Stomach smooth muscle (tissue), 2 donors: ENCODE measurements around the gene PIGN.
"Not testable (repeated sequence)": the region's sequence is repeated elsewhere in the genome, so short reads cannot be mapped to it uniquely, and the experiment has no call there.

Experiments used
- H3K27ac ChIP-seq: one replicate; pipeline ENCODE4 v1.7.0; 2013; ENCODE audit warnings: mild to moderate bottlenecking, low read length, inconsistent platforms
- H3K27me3 ChIP-seq, 2 donors: one replicate each; pipeline ENCODE4 v1.7.0; 2013; ENCODE audit warnings: low read length in 2 of 2; ENCODE audit not compliant: insufficient read depth in 2 of 2, control insufficient read depth in 1 of 2
- H3K36me3 ChIP-seq, 2 donors: one replicate each; pipeline ENCODE4 v1.7.0; 2013; ENCODE audit warnings: low read length in 2 of 2; ENCODE audit not compliant: control insufficient read depth in 2 of 2, insufficient read depth in 2 of 2
- H3K4me1 ChIP-seq: one replicate; pipeline ENCODE4 v1.7.0; 2013; ENCODE audit warnings: low read length; ENCODE audit not compliant: control insufficient read depth, insufficient read depth
- H3K4me3 ChIP-seq, 2 donors: one replicate each; pipeline ENCODE4 v1.7.0; 2013; ENCODE audit warnings: low read length in 2 of 2
- H3K9ac ChIP-seq, 2 donors: one replicate each; pipeline ENCODE4 v1.7.0; 2013; ENCODE audit warnings: low read length in 2 of 2, mild to moderate bottlenecking in 1 of 2
- H3K9me3 ChIP-seq, 2 donors: one replicate each; pipeline ENCODE4 v1.7.0; 2013; ENCODE audit warnings: low read length in 2 of 2; ENCODE audit not compliant: control insufficient read depth in 2 of 2
- donor health status: healthy.
- donor health status: Pancreatic carcinoma.

PIGN gene

GRCh38 chr18:62034286-62034685 is 152.6 kb downstream of the PIGN start:
- H3K4me3 ChIP-seq, H3K36me3 ChIP-seq, H3K9ac ChIP-seq, H3K27ac ChIP-seq, H3K9me3 ChIP-seq, H3K4me1 ChIP-seq, H3K27me3 ChIP-seq: not testable (repeated sequence)

- Histone ChIP-seq H3K36me3 (no peaks in the 10 kb centered on the region), H3K27ac (no peak overlapping the region), H3K9me3 (no peaks in the 10 kb centered on the region), H3K27me3 (no peaks in the 10 kb centered on the region), H3K4me3 (no peak overlapping the region), H3K9ac (no peak overlapping the region), H3K4me1 (no peaks in the 10 kb centered on the region)
Observed at GRCh38 chr18:62033756-62034155, 153.1 kb downstream of the PIGN start.

- no peaks in the 10 kb centered on the region for H3K36me3 ChIP-seq
Observed at GRCh38 chr18:62033207-62033606, 153.6 kb downstream of the PIGN start.

GRCh38 chr18:62030091-62030985 is 156.5 kb downstream of the PIGN start:
- no peak overlapping the region for H3K4me3 ChIP-seq
- H3K9me3 ChIP-seq = no peaks in the 10 kb centered on the region
- H3K27ac ChIP-seq = no peak overlapping the region
- no peaks in the 10 kb centered on the region for H3K36me3 ChIP-seq
- H3K27me3 ChIP-seq = no peaks in the 10 kb centered on the region
- no peaks in the 10 kb centered on the region for H3K4me1 ChIP-seq
- no peak overlapping the region for H3K9ac ChIP-seq

More at GRCh38 chr18:62033207-62033606, 153.6 kb downstream of the PIGN start:
- Histone ChIP-seq H3K4me3 (no peak overlapping the region), H3K27me3 (no peaks in the 10 kb centered on the region), H3K9me3 (no peaks in the 10 kb centered on the region), H3K27ac (no peak overlapping the region), H3K4me1 (no peaks in the 10 kb centered on the region), H3K9ac (no peak overlapping the region)

- Histone ChIP-seq H3K9me3 (no peaks in the 10 kb centered on the region), H3K9ac (no peak overlapping the region), H3K27ac (no peak overlapping the region), H3K4me3 (no peak overlapping the region), H3K4me1 (no peaks in the 10 kb centered on the region), H3K36me3 (no peaks in the 10 kb centered on the region), H3K27me3 (no peaks in the 10 kb centered on the region)
Observed at GRCh38 chr18:62028715-62029114, 158.1 kb downstream of the PIGN start.

GRCh38 chr18:62027914-62028520 is 158.8 kb downstream of the PIGN start:
- Histone ChIP-seq H3K27me3 (no peaks in the 10 kb centered on the region), H3K9me3 (no peaks in the 10 kb centered on the region), H3K36me3 (no peaks in the 10 kb centered on the region), H3K4me1 (no peaks in the 10 kb centered on the region), H3K4me3 (no peak overlapping the region), H3K27ac (no peak overlapping the region), H3K9ac (no peak overlapping the region)

GRCh38 chr18:62026586-62026985 is 160.3 kb downstream of the PIGN start:
- Histone ChIP-seq H3K27me3 (no peaks in the 10 kb centered on the region), H3K36me3 (no peaks in the 10 kb centered on the region), H3K4me3 (no peak overlapping the region), H3K27ac (no peak overlapping the region), H3K4me1 (no peaks in the 10 kb centered on the region), H3K9ac (no peak overlapping the region), H3K9me3 (no peaks in the 10 kb centered on the region)

GRCh38 chr18:62024983-62025382 is 161.9 kb downstream of the PIGN start:
- Histone ChIP-seq H3K36me3 (no peaks in the 10 kb centered on the region), H3K9ac (no peak overlapping the region), H3K9me3 (no peaks in the 10 kb centered on the region), H3K4me1 (no peaks in the 10 kb centered on the region), H3K4me3 (no peak overlapping the region), H3K27me3 (no peaks in the 10 kb centered on the region), H3K27ac (no peak overlapping the region)

GRCh38 chr18:62023536-62023935 is 163.3 kb downstream of the PIGN start:
- Histone ChIP-seq H3K4me3 (no peak overlapping the region), H3K4me1 (no peaks in the 10 kb centered on the region), H3K27me3 (no peaks in the 10 kb centered on the region), H3K9me3 (no peaks in the 10 kb centered on the region), H3K9ac (no peak overlapping the region), H3K27ac (no peak overlapping the region), H3K36me3 (no peaks in the 10 kb centered on the region)

GRCh38 chr18:62018759-62019041 is 168.2 kb downstream of the PIGN start:
- Histone ChIP-seq H3K27me3 (no peaks in the 10 kb centered on the region), H3K27ac (no peak overlapping the region), H3K36me3 (no peaks in the 10 kb centered on the region), H3K9ac (no peak overlapping the region), H3K9me3 (no peaks in the 10 kb centered on the region), H3K4me1 (peaks cover 7% of the 10 kb centered on the region), H3K4me3 (no peak overlapping the region)
